HG03135 (cell line): ENCODE results near the gene MED26.

Source experiments
- ATAC-seq: cut with Tn5 transposase; IDR thresholded peaks from one replicate; pipeline ENCODE4 v1.9.1; 2021; ENCODE audit warnings: mild to moderate bottlenecking, moderate library complexity; ENCODE audit not compliant: unreplicated experiment

The MED26 gene

GRCh38 chr19:16590876-16591802, 36.9 kb downstream of the MED26 start:
- ATAC-seq: no peak

- no peak for ATAC-seq
Observed at GRCh38 chr19:16589917-16590316, 38.1 kb downstream of the MED26 start.

DNA sequence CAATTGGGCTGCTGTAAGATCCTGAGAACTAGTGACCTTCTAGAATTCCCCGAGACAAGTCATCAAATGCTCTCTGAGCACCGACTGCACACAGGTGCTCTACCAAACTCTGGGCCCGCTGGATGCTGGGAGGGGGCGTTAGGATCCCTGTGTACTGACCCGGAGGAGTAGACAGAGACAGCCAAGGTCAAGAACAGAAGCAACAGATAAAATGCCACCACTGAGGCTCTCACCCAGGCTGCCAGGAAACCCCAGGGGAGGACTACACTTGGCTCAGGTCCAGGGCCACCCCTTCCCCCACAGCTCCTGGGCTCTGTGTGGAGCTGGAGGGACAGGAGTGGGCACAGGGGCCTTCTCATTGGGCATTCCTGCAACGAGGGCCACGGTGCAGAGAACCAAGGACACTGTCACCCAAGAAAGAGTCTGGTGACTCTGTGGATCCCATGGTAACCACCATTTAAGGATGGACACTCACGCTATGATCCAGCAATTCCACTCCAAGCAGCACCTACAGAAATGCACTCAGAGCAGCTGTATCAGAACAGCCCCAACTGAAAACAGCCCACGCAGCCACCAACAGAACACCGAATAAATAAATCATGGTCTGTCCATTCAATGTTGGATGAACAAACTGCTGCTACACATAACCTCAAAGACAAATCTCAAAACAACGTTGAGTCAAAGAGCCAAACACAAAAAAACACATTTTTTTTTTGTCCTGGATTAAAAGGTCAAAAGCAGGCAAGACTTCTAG, 39.0 kb downstream of the MED26 start:
- ATAC-seq: no peak

DNA sequence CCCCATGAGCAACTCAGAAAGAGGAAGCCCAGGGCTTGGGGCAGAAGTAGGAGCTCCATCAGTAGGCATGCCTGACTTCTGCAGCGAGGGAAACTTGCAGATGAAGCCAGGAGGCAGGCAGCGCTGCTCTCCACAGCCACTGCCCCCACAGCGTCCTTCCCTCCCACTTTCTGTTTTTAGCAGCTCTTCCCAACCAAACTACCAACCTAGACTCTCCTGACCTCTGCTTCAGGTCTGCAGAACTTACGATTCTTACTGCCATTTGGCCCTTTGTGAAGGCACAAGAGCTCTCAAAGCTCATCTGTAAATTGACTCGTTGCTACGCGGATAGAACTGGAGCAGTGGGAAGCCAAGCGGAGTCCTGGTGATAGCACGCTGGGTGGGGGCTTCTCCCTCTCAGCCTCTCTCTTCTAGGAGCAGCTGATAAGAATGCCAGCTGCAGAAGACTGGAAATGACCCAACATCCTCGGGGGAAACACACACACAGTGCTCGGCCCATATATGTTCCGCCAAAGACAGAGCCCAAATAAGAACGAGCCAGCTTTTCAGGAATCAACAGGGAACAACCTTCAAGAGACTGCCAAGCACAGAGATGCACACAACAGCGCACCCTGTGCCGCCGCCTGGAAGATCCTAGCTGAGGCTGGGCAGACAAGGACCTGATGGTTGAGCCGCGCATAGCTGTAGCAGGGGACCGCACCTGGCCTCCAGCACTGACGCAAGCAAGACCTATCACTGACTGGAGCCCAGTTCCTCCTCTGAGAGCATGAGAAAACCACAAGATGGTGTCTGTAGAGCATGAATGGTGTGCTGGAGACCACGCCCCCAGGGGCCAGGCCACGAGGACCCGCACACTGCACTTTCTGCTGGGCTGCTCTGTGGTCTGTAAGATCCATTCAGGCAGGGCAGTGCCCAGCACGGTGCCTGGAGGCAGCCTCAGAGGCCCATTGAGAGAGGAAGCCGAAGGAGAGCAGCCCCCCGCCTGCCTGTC, 39.9 kb downstream of the MED26 start:
- ATAC-seq: peak; percentile 34

DNA sequence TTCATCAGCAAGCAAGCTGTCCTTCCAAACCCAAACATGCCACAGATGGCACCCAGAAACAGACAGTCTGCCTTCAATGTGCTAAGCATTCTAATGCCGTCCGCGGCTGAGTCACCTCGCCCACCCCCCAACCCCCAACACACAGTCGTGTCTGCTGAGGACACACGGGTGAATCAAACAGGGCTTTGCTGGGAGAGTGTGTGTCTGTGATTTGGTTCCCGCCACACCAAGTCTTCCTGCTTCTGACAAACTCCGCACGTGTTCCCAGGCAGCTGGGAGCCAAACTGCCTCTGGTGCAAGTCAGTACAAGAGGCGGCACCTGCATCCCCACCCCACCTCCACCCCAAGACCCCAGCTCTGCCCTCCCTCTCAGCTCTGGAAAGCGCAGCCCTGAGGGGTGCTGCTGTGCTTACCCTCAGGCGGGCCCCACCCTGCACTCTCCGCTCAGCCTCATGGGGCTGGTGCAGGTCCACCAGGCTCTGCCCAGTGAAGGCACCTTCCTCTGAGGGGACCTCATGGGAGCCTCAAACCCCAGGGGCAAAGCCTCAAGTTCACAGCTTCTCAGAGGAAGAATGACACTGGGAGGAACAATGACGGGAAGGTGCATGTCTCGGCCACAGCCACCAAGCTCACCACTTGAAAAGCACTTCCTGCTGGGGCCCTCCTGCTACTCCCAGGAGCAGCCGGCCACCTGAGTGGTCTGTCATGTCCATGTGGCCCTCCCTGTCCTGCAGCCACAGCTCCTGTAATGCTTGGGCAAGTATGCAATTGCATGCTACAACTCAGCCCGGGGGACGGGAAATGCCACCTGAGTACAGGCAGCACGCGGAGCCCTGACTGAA, 40.8 kb downstream of the MED26 start:
- no peak for ATAC-seq

DNA sequence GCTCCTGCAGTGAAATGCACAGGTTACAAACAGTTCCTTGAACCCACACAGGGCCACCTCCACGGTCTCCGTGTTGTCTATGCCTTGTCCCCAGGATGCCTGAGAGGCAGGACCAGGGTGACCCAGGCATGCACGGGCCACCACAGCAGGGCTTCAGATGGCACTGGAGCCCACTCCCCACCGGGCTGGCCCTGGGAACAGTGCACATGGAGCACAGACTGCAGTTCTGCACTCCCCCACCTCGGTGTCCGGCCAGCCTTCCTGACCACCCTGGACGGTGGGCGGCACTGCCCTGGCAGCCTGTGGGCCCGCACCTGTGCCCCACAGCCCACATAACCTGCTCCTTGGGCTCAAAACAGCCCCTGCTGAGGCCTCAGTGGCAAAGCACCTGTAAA, 41.5 kb downstream of the MED26 start:
- no peak for ATAC-seq

GRCh38 chr19:16585808-16586476, 42.1 kb downstream of the MED26 start:
- peak; percentile 43 for ATAC-seq

GRCh38 chr19:16585094-16585801, 42.8 kb downstream of the MED26 start:
- ATAC-seq: no peak

GRCh38 chr19:16584248-16585093, 43.5 kb downstream of the MED26 start:
- ATAC-seq: peak; percentile 45

GRCh38 chr19:16582486-16583261, 45.3 kb downstream of the MED26 start:
- no peak for ATAC-seq

DNA sequence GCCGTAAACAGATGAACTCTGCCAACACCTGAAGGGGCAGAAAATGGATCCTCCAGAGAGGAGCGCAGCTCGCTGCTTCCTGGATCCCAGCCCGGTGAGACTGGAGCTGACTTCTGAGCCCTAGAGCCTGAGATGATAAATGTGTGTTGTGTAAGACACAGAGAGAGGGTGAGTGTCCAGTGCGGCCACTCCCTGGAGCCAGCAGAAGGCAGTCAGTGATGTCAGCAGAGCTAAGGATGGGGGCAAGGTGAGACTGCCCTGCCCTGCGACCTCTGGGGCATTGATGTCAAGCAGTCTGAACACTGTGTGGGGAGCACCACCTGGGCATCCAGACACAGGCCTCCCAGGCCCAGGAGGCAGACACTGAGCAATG, 46.0 kb downstream of the MED26 start:
- ATAC-seq: no peak

DNA sequence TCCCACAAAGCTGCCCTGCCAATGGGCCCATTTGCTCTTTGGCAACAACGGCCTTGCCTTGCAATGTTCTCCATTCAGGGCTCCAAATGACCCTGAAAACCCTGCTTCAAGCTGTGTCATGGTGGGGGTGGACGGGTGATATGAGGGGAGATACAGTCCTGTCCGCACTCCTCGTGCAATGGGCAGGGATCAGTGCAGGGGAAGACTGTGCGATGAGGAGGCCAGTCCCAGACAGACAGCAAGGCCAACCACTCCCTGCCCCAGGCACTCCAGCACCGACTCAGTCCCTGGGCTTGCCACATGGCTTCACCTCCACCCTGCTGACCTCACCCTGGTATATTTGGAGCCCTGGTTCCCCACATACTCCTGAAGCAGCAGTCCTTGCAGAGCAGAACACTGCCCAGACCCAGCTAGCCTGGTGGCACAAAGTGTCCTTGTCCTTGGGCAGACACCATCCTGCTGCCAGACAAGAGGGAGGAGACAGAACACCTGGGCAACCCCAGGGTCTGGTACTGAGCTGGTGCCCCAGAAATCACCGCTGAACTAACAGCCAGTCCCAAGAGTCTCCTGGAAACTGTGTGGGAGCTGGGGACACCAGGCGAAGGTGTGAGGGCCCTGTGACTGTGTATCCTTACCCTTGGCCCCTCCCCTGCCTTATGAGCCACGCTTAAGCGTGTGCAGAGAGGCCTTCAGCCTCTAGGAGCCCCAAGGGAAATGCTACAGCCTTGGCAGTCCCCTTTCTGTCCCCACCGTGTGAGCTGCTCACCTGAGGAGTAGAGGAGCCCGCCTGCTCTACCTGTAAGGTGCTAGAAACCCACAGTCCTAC, 46.6 kb downstream of the MED26 start:
- no peak for ATAC-seq

DNA sequence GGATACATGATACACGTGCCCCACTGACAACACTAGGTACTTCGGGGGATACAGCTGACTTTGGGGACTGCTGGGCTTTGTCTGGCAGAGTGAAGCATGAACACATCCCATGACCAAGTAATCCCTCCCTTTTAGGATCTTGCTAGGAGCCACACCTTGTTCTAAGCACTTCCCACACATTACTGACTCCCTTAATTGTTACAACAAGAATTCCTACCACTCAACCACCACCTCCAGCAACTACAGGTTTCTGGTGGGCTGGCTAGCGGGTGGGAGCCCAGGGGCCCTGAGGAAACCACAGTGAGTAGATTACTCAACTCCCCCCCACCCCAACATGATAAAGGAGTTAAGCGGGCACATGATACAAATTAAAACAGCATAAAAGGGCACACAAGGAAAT, 48.6 kb downstream of the MED26 start:
- no peak for ATAC-seq

GRCh38 chr19:16577531-16577985, 50.4 kb downstream of the MED26 start:
- ATAC-seq: no peak

- ATAC-seq: no peak
Observed at GRCh38 chr19:16576690-16577530, 51.1 kb downstream of the MED26 start.
